HG03097 (cell line): ENCODE measurements around the gene CPNE5.

Experiments
- ATAC-seq: cut with Tn5 transposase; IDR thresholded peaks from one replicate; pipeline ENCODE4 v1.9.1; 2021; ENCODE audit not compliant: unreplicated experiment, low FRiP score

CPNE5 gene

GRCh38 chr6:36838896-36839748, at the start of gene CPNE5:
Gene CPNE5, minus strand, starts transcription at chr6:36839444. Its CDS starts 67 bp downstream, at chr6:36839377.
- no peak for ATAC-seq

- no peak for ATAC-seq
Observed at GRCh38 chr6:36888115-36888643, 48.9 kb upstream of the CPNE5 start.

GRCh38 chr6:36886950-36887618, 47.8 kb upstream of the CPNE5 start:
- ATAC-seq: no peak

GRCh38 chr6:36885461-36886401, 46.5 kb upstream of the CPNE5 start, which contains the start of gene C6orf89:
Gene C6orf89, plus strand, starts transcription at chr6:36885952. Its CDS starts 13,493 bp downstream, at chr6:36899445.
- ATAC-seq: peak; percentile 97

- ATAC-seq: no peak
Observed at GRCh38 chr6:36884610-36885009, 45.4 kb upstream of the CPNE5 start.

GRCh38 chr6:36875250-36875633, 36.0 kb upstream of the CPNE5 start:
- no peak for ATAC-seq

- peak; percentile 60 for ATAC-seq
Observed at GRCh38 chr6:36874443-36875249, 35.4 kb upstream of the CPNE5 start, which contains the start of gene PPIL1. Gene PPIL1, minus strand, starts transcription at chr6:36874803. Its CDS starts 31 bp downstream, at chr6:36874772.

GRCh38 chr6:36873612-36874442, 34.6 kb upstream of the CPNE5 start:
- no peak for ATAC-seq

GRCh38 chr6:36873115-36873514, 33.9 kb upstream of the CPNE5 start:
- no peak for ATAC-seq

- ATAC-seq: no peak
Observed at GRCh38 chr6:36871686-36872085, 32.4 kb upstream of the CPNE5 start.

- no peak for ATAC-seq
Observed at GRCh38 chr6:36867471-36868224, 28.4 kb upstream of the CPNE5 start.

GRCh38 chr6:36865835-36866234, 26.6 kb upstream of the CPNE5 start:
- ATAC-seq: no peak

GRCh38 chr6:36863670-36864540, 24.7 kb upstream of the CPNE5 start:
- ATAC-seq: no peak

- ATAC-seq: no peak
Observed at GRCh38 chr6:36862848-36863382, 23.7 kb upstream of the CPNE5 start.

- ATAC-seq: no peak
Observed at GRCh38 chr6:36862164-36862847, 23.1 kb upstream of the CPNE5 start.

- ATAC-seq: no peak
Observed at GRCh38 chr6:36860126-36860525, 20.9 kb upstream of the CPNE5 start.
